K562 (cell line): Measurements from ENCODE around the gene OPHN1. TPM values are rescaled to one million over a fixed set of nuclear protein-coding genes. Genes with fewer than 3 reads are reported as not detected.

Experiments
- ATAC-seq: fragments of 200-7000 bp; cut with Tn5 transposase; 3 replicates; pipeline ENCODE4 v1.9.1; 2020; ENCODE audit warnings: moderate library complexity
- BruUV-seq: library from RNA; stranded (reverse); fragments of 400-500 nt; replicated peaks from 2 replicates; lab custom pipeline; 2021; lab: Mats Ljungman, UMichigan
- CTCF ChIA-PET: fragments of 300-600 bp; formaldehyde crosslinking; extraction: SDS; loops from one replicate; lab custom pipeline; 2021; ENCODE audit warnings: low intra/inter-chr PET ratio; lab: Yijun Ruan, JAX
- POLR2A ChIA-PET: fragments of 300-600, 350-650 bp; sonication (Branson Sonifier 250); formaldehyde crosslinking; extraction: SDS; loops from one replicate; lab custom pipeline; 2021; ENCODE audit warnings: antibody characterized with exemption, inconsistent platforms; lab: Yijun Ruan, JAX
- DNase-seq, 4 experiments: peaks; one replicate each; pipeline versions ENCODE4 v3.0.0 to v3.0.0-alpha.2; 2011 to 2018; ENCODE audit warnings: low spot score in 3 of 4, mixed read lengths in 3 of 4; ENCODE audit errors: extremely low read depth in 1 of 4
- FAIRE-seq: peaks from 2 replicates; lab custom pipeline; 2011; peaks lifted over from hg19 to GRCh38; lab: Jason Lieb, UNC
- H2AFZ ChIP-seq: 2 replicates; pipeline ENCODE4 v1.6.0; 2011; ENCODE audit warnings: low read depth, low read length, control low read depth, inconsistent platforms
- H3K27ac ChIP-seq: fragments of 200-600 bp; 3 replicates; pipeline ENCODE4 v1.8.0; 2011; ENCODE audit warnings: low read depth, mild to moderate bottlenecking, control low read depth, inconsistent platforms, low read length, moderate library complexity, mixed read lengths; ENCODE audit errors: extremely low read depth
- H3K27me3 ChIP-seq, 2 experiments: fragments of 300-600 bp in 1 of 2; 2 replicates in 1 of 2; 3 replicates in 1 of 2; pipeline versions ENCODE4 v1.6.0 to v1.8.0; 2011; ENCODE audit warnings: inconsistent platforms in 2 of 2, low read length in 2 of 2, mild to moderate bottlenecking in 1 of 2, mixed read lengths in 1 of 2, moderate library complexity in 1 of 2; ENCODE audit not compliant: control insufficient read depth in 2 of 2, insufficient read depth in 2 of 2
- H3K36me3 ChIP-seq: fragments of 300-600 bp; 3 replicates; pipeline ENCODE4 v1.8.0; 2011; ENCODE audit warnings: mild to moderate bottlenecking, low read length, inconsistent platforms; ENCODE audit not compliant: control insufficient read depth, insufficient read depth
- H3K4me1 ChIP-seq, 2 experiments: fragments of 200-600 bp in 1 of 2; replicated peaks in 1 of 2; 2 replicates in 1 of 2; 3 replicates in 1 of 2; pipeline versions ENCODE4 v1.5.1 to v1.8.0; 2011; ENCODE audit warnings: inconsistent platforms in 2 of 2, low read length in 2 of 2, mild to moderate bottlenecking in 1 of 2, mixed read lengths in 1 of 2, moderate library complexity in 1 of 2; ENCODE audit not compliant: control insufficient read depth in 2 of 2, insufficient read depth in 2 of 2
- H3K4me2 ChIP-seq: 2 replicates; pipeline ENCODE4 v1.6.1; 2011; ENCODE audit warnings: low read length, control low read depth, inconsistent platforms, mixed read lengths; ENCODE audit not compliant: insufficient read depth
- H3K4me3 ChIP-seq: fragments of 200-600 bp; sonication (generic), shearing (Covaris generic); 2 replicates; pipeline ENCODE4 v1.5.1; 2016; ENCODE audit warnings: control low read depth, inconsistent platforms
- H3K79me2 ChIP-seq: fragments of 200-600 bp; 3 replicates; pipeline ENCODE4 v1.8.0; 2011; ENCODE audit warnings: low read length, inconsistent platforms; ENCODE audit not compliant: control insufficient read depth, insufficient read depth
- H3K9ac ChIP-seq, 2 experiments: 2 replicates each; pipeline versions ENCODE4 v1.6.0 to v1.6.1; 2011; ENCODE audit warnings: low read depth in 2 of 2, low read length in 2 of 2, control low read depth in 1 of 2, inconsistent platforms in 1 of 2, mild to moderate bottlenecking in 1 of 2, mixed read lengths in 1 of 2; ENCODE audit not compliant: insufficient read depth in 1 of 2
- H3K9me1 ChIP-seq: one replicate; pipeline ENCODE4 v1.6.0; 2011; ENCODE audit warnings: inconsistent platforms, mild to moderate bottlenecking, low read length, moderate library complexity; ENCODE audit not compliant: control insufficient read depth, insufficient read depth
- H3K9me3 ChIP-seq: replicated peaks from 2 replicates; pipeline ENCODE4 v1.5.1; 2011; ENCODE audit warnings: low read depth, low read length, inconsistent platforms; ENCODE audit not compliant: control insufficient read depth, insufficient read depth
- H4K20me1 ChIP-seq: replicated peaks from 2 replicates; pipeline ENCODE4 v1.6.1; 2011; ENCODE audit warnings: low read length, inconsistent platforms, mixed read lengths; ENCODE audit not compliant: control insufficient read depth, insufficient read depth
- ARID1B ChIP-seq: fragments of 450-650 bp; IDR thresholded peaks from 2 replicates; pipeline ENCODE4 v1.6.1; 2016; ENCODE audit warnings: antibody characterized with exemption, mild to moderate bottlenecking, inconsistent platforms
- ASH1L ChIP-seq: fragments of 450-650 bp; IDR thresholded peaks from 2 replicates; pipeline ENCODE4 v1.6.1; 2018; ENCODE audit warnings: borderline replicate concordance, mild to moderate bottlenecking, low read depth; ENCODE audit not compliant: partially characterized antibody
- CBFA2T2 ChIP-seq: fragments of 450-650 bp; conservative IDR thresholded peaks from 2 replicates; pipeline ENCODE4 v1.6.1; 2017; ENCODE audit warnings: mild to moderate bottlenecking
- CBFA2T3 ChIP-seq: fragments of 450-650 bp; IDR thresholded peaks from 2 replicates; pipeline ENCODE4 v1.6.1; 2017
- CCAR2 ChIP-seq: fragments of 200-400 bp; formaldehyde crosslinking; IDR thresholded peaks from 2 replicates; pipeline ENCODE4 v1.6.1; 2017; ENCODE audit warnings: mild to moderate bottlenecking, low read depth, low read length
- DPF2 ChIP-seq: fragments of 450-650 bp; IDR thresholded peaks from 2 replicates; pipeline ENCODE4 v1.6.1; 2016
- EP300 ChIP-seq: IDR thresholded peaks from 2 replicates; pipeline ENCODE4 v1.6.1; 2012; ENCODE audit warnings: low read length, improper control_type of control experiment
- ETV6 ChIP-seq, 3 experiments: fragments of 150-350 bp in 1 of 3; sonication (generic) in 1 of 3; formaldehyde crosslinking in 1 of 3; IDR thresholded peaks; 2 replicates each; pipeline versions ENCODE4 v1.6.1 to v1.8.0; 2014 to 2022; ENCODE audit warnings: borderline replicate concordance in 2 of 3, low read depth in 2 of 3, antibody characterized with exemption in 1 of 3, low read length in 1 of 3, mild to moderate bottlenecking in 1 of 3, missing genetic modification reagents in 1 of 3
- FOXA1 ChIP-seq: fragments of 450-650 bp; IDR thresholded peaks from 2 replicates; pipeline ENCODE4 v1.6.1; 2016; ENCODE audit warnings: mild to moderate bottlenecking, borderline replicate concordance
- FOXA3 ChIP-seq, 2 experiments: fragments of 450-650 bp in 1 of 2; sonication (generic) in 1 of 2; formaldehyde crosslinking; IDR thresholded peaks in 1 of 2; conservative IDR thresholded peaks in 1 of 2; 2 replicates each; pipeline versions ENCODE4 v1.4.0 to v1.8.0; 2020 to 2022; ENCODE audit warnings: mild to moderate bottlenecking in 2 of 2, missing genetic modification reagents in 1 of 2
- GABPA ChIP-seq: fragments of 200-800 bp; sonication (Bioruptor generic); conservative IDR thresholded peaks from 2 replicates; pipeline ENCODE4 v1.6.1; 2016; ENCODE audit warnings: low read depth, missing genetic modification characterization, missing compliant biosample characterization
- HLTF ChIP-seq: fragments of 450-650 bp; IDR thresholded peaks from 2 replicates; pipeline ENCODE4 v1.6.1; 2016
- NCOR1 ChIP-seq: fragments of 450-650 bp; IDR thresholded peaks from 2 replicates; pipeline ENCODE4 v1.6.1; 2016; ENCODE audit warnings: mild to moderate bottlenecking, moderate library complexity
- NEUROD1 ChIP-seq: fragments of 150-350 bp; IDR thresholded peaks from 2 replicates; pipeline ENCODE4 v1.6.1; 2014; ENCODE audit warnings: borderline replicate concordance, low read length, low read depth; ENCODE audit not compliant: partially characterized antibody
- SMARCA4 ChIP-seq: fragments of 450-650 bp; IDR thresholded peaks from 2 replicates; pipeline ENCODE4 v1.6.1; 2016
- SREBF2 ChIP-seq: sonication (generic); formaldehyde crosslinking; IDR thresholded peaks from 2 replicates; pipeline ENCODE4 v1.4.0; 2020; ENCODE audit warnings: mild to moderate bottlenecking, missing genetic modification reagents
- TAL1 ChIP-seq: fragments of 450-650 bp; IDR thresholded peaks from 2 replicates; pipeline ENCODE4 v1.6.1; 2016; ENCODE audit warnings: mild to moderate bottlenecking
- TEAD4 ChIP-seq, 2 experiments: sonication (generic) in 1 of 2; formaldehyde crosslinking in 1 of 2; IDR thresholded peaks; 2 replicates each; pipeline versions ENCODE4 v1.6.1 to v1.8.0; 2012 to 2022; ENCODE audit warnings: borderline replicate concordance in 1 of 2, inconsistent platforms in 1 of 2, low read length in 1 of 2, mild to moderate bottlenecking in 1 of 2, missing genetic modification reagents in 1 of 2
- TSC22D4 ChIP-seq: fragments of 450-650 bp; IDR thresholded peaks from 2 replicates; pipeline ENCODE4 v1.6.1; 2016; ENCODE audit warnings: missing genetic modification characterization, missing biosample characterization, control low read depth
- ZKSCAN8 ChIP-seq: fragments of 200-800 bp; sonication (Bioruptor generic); IDR thresholded peaks from 2 replicates; pipeline ENCODE4 v1.6.1; 2016; ENCODE audit warnings: missing genetic modification characterization, missing compliant biosample characterization
- ZNF124 ChIP-seq: sonication (generic); formaldehyde crosslinking; IDR thresholded peaks from 2 replicates; pipeline ENCODE4 v1.8.1; 2022; ENCODE audit warnings: missing genetic modification reagents
- ZNF282 ChIP-seq: sonication (generic); formaldehyde crosslinking; IDR thresholded peaks from 2 replicates; pipeline ENCODE4 v1.8.1; 2023; ENCODE audit warnings: missing genetic modification reagents
- ZNF384 ChIP-seq: IDR thresholded peaks from 2 replicates; pipeline ENCODE4 v1.6.1; 2012; ENCODE audit warnings: low read depth, low read length, improper control_type of control experiment
- ZNF780A ChIP-seq: fragments of 250-450 bp; sonication (Bioruptor Pico); IDR thresholded peaks from 2 replicates; pipeline ENCODE4 v1.5.0; 2021; ENCODE audit warnings: mild to moderate bottlenecking
- WGBS: fragments of 100-300 bp; shearing (Covaris generic); methylation state at CpG from one replicate; pipeline ENCODE4 v1.1.6; 2016; ENCODE audit warnings: low coverage, mixed read lengths; ENCODE audit not compliant: insufficient coverage; ENCODE audit errors: missing lambda C conversion rate; 5-methylcytosine and 5-hydroxymethylcytosine counted together
- in situ Hi-C: fragments of 300-500 bp; cut with MboI; formaldehyde crosslinking; loops from 4 replicates; pipeline ENCODE4 v1.15.0; 2018; ENCODE audit warnings: inconsistent platforms, mixed read lengths
- intact Hi-C: fragments of 100-400 bp; cut with micrococcal nuclease; formaldehyde crosslinking; loops from 2 replicates; pipeline ENCODE4 v1.14.2; 2022
- polyA plus RNA-seq, 8 experiments: library from polyadenylated mRNA; depleted of rRNA in 4 of 8; stranded (reverse) in 5 of 8; unstranded in 3 of 8; fragments of >200 nt; fragmentation: Nextera tagmentation in 2 of 8; fragmentation: Illumina TruSeq in 1 of 8; extraction: Ambion mirVana in 2 of 8; extraction: Trizol in 1 of 8; gene quantifications; 2 replicates each; pipeline versions ENCODE4 v1.2.1 to v1.2.3, GENCODE V29; 2011 to 2014; ENCODE audit warnings: inconsistent platforms in 1 of 8, missing spikeins in 1 of 8
- total RNA-seq, 7 experiments: library from RNA; depleted of rRNA in 6 of 7; stranded (reverse); fragments of >200 nt in 6 of 7; fragmentation: Illumina TruSeq in 2 of 7; extraction: Trizol in 2 of 7; gene quantifications; 2 replicates each; pipeline versions ENCODE4 v1.2.1 to v1.2.3, GENCODE V29; 2011 to 2021; ENCODE audit warnings: low replicate concordance in 1 of 7
- TF ChIP-seq, protein P1 (sequence below): fragments of 250-450 bp; sonication (Bioruptor Pico); IDR thresholded peaks from 2 replicates; pipeline ENCODE4 v1.4.0; 2020; ENCODE audit warnings: mild to moderate bottlenecking, moderate library complexity

Gene OPHN1
- total and polyA plus RNA-seq, 9 of the 15 experiments (the other 6 are each of a cell fraction or from before 2014, with no cell fraction given) = 0.28 to 1.8 (median 1.0) TPM

DNA sequence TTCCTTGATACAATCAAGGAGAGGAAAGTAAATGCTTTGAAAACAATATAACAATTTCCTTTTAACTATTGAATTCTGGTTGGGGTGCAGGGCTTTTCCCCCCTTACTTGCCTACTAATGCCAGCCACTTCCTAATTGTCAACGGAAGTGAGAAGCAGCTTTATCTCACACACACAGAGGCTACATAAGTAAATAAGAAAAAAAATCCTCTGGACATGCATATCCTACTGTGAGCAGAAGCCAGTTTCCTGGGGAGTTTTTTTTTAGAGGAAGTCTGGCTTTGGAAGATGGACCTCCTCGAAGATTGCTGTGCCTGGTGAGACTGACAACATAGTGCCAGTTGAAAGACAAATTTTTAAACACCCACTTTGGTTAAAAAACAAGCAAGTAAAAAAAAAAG lies 180.6 kb downstream of the OPHN1 start:
- no TSS peak for BruUV-seq
- no peaks in the 10 kb centered on the region for H4K20me1 ChIP-seq
- no peak overlapping the region for H3K9ac ChIP-seq
- POLR2A ChIA-PET = no interaction called here
- 0% methylated on average over 2 of the region's 2 CpGs for WGBS
- H3K27ac ChIP-seq = peak overlapping the region; percentile 26; the same call in 1 of the 3 replicates
- no peaks in the 10 kb centered on the region for H3K79me2 ChIP-seq
- H3K4me3 ChIP-seq = no peak overlapping the region
- no peaks in the 10 kb centered on the region for H3K9me1 ChIP-seq
- H3K4me2 ChIP-seq = no peak overlapping the region
- intact Hi-C loops = no loop called here
- H3K36me3 ChIP-seq = no peaks in the 10 kb centered on the region
- CTCF ChIA-PET = no interaction called here
- in situ Hi-C loops = no loop called here
- H3K27me3 ChIP-seq = no peaks in the 10 kb centered on the region
- TF ChIP-seq ZNF780A (CRISPR knock-in tag) (no peak), FOXA3 (CRISPR knock-in tag; conservative IDR thresholded peaks at IDR 0.05 in 1 of 2, IDR thresholded peaks at IDR 0.05 in 1 of 2) (peak; percentile 71 to 93; a peak in 3 of 4 replicates), CCAR2 (no peak), EP300 (peak; percentile 50; the same call in 1 of the 2 replicates), DPF2 (0 out of 2 replicates have a peak, but pooled peaks have one; percentile 33), NCOR1 (0 out of 2 replicates have a peak, but pooled peaks have one; percentile 19), GABPA (peak; percentile 30; the same call in 1 of the 2 replicates), HLTF (no peak), ASH1L (no peak), TEAD4 (IDR thresholded peaks at IDR 0.05; ENCODE audit: low read length) (0 out of 2 replicates have a peak, but pooled peaks have one; percentile 42), TEAD4 (CRISPR knock-in tag; IDR thresholded peaks at IDR 0.05; ENCODE audit: borderline replicate concordance) (no peak), ZNF124 (no peak), CBFA2T3 (peak; percentile 73), ZNF282 (no peak), TSC22D4 (tag) (no peak), SREBF2 (no peak), ZKSCAN8 (CRISPR knock-in tag) (no peak), NEUROD1 (no peak), ZNF384 (peak; percentile 82), CBFA2T2 (peak; percentile 48), ETV6 (IDR thresholded peaks at IDR 0.05; ENCODE audit: borderline replicate concordance in 1 of 2, low read depth in 2 of 2, low read length in 1 of 2) (peak; percentile 37 to 60; a peak in 2 of 4 replicates), ETV6 (CRISPR knock-in tag; IDR thresholded peaks at IDR 0.05; ENCODE audit: borderline replicate concordance) (no peak), FOXA1 (peak; percentile 57; the same call in 1 of the 2 replicates), TAL1 (peak; percentile 60; the same call in 1 of the 2 replicates), ARID1B (peak; percentile 67), SMARCA4 (peak; percentile 55)
- TF ChIP-seq, protein P1, sequence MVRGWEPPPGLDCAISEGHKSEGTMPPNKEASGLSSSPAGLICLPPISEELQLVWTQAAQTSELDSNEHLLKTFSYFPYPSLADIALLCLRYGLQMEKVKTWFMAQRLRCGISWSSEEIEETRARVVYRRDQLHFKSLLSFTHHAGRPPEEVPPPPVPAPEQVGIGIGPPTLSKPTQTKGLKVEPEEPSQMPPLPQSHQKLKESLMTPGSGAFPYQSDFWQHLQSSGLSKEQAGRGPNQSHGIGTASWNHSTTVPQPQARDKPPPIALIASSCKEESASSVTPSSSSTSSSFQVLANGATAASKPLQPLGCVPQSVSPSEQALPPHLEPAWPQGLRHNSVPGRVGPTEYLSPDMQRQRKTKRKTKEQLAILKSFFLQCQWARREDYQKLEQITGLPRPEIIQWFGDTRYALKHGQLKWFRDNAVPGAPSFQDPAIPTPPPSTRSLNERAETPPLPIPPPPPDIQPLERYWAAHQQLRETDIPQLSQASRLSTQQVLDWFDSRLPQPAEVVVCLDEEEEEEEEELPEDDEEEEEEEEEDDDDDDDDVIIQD (CRISPR knock-in tag) = no peak
- H2AFZ ChIP-seq = no peak overlapping the region
- ATAC-seq (peak; percentile 43; the same call in 2 of the 3 replicates), DNase-seq (peak in 2 of 4 experiments; percentile 7 to 29), FAIRE-seq (no peak)
- no peaks in the 10 kb centered on the region; a peak in 2 of 5 replicates for H3K4me1 ChIP-seq
- H3K9me3 ChIP-seq = no peaks in the 10 kb centered on the region
